ENCODE measurements around the gene VSTM2A. TPM values are rescaled to one million over a fixed set of nuclear protein-coding genes. Genes with fewer than 3 reads are reported as not detected.

Gene VSTM2A
- total and polyA plus RNA-seq, 4 donors, result not detected

DNA sequence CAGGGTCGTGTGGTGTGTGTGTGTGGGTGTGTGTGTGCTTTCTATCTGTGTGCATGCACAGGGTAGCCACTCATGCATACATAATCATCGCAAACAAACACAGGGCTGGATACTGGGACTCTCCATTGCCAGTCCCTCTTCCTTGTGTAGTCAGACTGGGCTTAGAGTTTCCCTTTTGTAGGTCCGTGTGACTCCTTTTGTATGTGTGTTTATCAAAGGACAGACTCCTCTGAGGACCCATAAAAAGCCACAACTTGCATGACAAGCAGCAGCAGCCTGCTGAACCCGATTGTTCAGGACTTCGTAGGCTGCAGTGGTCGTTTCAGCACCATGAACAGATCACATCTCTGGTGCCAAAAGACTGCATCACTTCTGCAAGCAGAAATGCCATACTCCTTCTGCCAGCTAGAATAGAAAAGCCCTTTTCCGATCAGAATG, 895 bp downstream of the VSTM2A start:
- peaks cover 6 to 22% (median 15%) of the 10 kb centered on the region in 4 donors for H3K27me3 ChIP-seq (ENCODE audit: control insufficient read depth in 4 of 4, insufficient read depth in 4 of 4, low read length in 3 of 4)
- H3K4me1 ChIP-seq (ENCODE audit: control insufficient read depth in 4 of 4, insufficient read depth in 4 of 4, low read length in 3 of 4), result peaks cover 0 to 9% (median 5%) of the 10 kb centered on the region in 4 donors
- H3K4me3 ChIP-seq (ENCODE audit: low read depth in 1 of 3, low read length in 3 of 3), result no peak overlapping the region
- H3K9ac ChIP-seq (ENCODE audit: low read depth in 1 of 2, low read length in 2 of 2), result no peak overlapping the region
- no peaks in the 10 kb centered on the region for H3K9me3 ChIP-seq (ENCODE audit: control insufficient read depth in 4 of 4, low read length in 3 of 4)
- H3K27ac ChIP-seq (ENCODE audit: low read depth in 1 of 2, low read length in 2 of 2), result no peak overlapping the region
- H3K36me3 ChIP-seq (ENCODE audit: control insufficient read depth in 4 of 4, insufficient read depth in 3 of 4, low read depth in 1 of 4, low read length in 3 of 4), result no peaks in the 10 kb centered on the region
- no peak for DNase-seq (ENCODE audit: low spot score)
- no peak for TF ChIP-seq JUND (IDR thresholded peaks at IDR 0.05)
- 8% methylated on average over 7 of the region's 7 CpGs for WGBS

GRCh38 chr7:54544149-54544526, 2.0 kb downstream of the VSTM2A start:
- H3K27me3 ChIP-seq (ENCODE audit: control insufficient read depth in 4 of 4, insufficient read depth in 4 of 4, low read length in 3 of 4), result peaks cover 6 to 26% (median 15%) of the 10 kb centered on the region in 4 donors
- no peak for TF ChIP-seq FOXA2 (IDR thresholded peaks at IDR 0.05)
- TF ChIP-seq, protein P1, sequence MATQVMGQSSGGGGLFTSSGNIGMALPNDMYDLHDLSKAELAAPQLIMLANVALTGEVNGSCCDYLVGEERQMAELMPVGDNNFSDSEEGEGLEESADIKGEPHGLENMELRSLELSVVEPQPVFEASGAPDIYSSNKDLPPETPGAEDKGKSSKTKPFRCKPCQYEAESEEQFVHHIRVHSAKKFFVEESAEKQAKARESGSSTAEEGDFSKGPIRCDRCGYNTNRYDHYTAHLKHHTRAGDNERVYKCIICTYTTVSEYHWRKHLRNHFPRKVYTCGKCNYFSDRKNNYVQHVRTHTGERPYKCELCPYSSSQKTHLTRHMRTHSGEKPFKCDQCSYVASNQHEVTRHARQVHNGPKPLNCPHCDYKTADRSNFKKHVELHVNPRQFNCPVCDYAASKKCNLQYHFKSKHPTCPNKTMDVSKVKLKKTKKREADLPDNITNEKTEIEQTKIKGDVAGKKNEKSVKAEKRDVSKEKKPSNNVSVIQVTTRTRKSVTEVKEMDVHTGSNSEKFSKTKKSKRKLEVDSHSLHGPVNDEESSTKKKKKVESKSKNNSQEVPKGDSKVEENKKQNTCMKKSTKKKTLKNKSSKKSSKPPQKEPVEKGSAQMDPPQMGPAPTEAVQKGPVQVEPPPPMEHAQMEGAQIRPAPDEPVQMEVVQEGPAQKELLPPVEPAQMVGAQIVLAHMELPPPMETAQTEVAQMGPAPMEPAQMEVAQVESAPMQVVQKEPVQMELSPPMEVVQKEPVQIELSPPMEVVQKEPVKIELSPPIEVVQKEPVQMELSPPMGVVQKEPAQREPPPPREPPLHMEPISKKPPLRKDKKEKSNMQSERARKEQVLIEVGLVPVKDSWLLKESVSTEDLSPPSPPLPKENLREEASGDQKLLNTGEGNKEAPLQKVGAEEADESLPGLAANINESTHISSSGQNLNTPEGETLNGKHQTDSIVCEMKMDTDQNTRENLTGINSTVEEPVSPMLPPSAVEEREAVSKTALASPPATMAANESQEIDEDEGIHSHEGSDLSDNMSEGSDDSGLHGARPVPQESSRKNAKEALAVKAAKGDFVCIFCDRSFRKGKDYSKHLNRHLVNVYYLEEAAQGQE (IDR thresholded peaks at IDR 0.05), result no peak
- no peak for TF ChIP-seq EGR1 (IDR thresholded peaks at IDR 0.05; ENCODE audit: low read depth in 2 of 2)
- no peak for TF ChIP-seq SP1 (IDR thresholded peaks at IDR 0.05)
- TF ChIP-seq, protein P2, sequence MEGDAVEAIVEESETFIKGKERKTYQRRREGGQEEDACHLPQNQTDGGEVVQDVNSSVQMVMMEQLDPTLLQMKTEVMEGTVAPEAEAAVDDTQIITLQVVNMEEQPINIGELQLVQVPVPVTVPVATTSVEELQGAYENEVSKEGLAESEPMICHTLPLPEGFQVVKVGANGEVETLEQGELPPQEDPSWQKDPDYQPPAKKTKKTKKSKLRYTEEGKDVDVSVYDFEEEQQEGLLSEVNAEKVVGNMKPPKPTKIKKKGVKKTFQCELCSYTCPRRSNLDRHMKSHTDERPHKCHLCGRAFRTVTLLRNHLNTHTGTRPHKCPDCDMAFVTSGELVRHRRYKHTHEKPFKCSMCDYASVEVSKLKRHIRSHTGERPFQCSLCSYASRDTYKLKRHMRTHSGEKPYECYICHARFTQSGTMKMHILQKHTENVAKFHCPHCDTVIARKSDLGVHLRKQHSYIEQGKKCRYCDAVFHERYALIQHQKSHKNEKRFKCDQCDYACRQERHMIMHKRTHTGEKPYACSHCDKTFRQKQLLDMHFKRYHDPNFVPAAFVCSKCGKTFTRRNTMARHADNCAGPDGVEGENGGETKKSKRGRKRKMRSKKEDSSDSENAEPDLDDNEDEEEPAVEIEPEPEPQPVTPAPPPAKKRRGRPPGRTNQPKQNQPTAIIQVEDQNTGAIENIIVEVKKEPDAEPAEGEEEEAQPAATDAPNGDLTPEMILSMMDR (IDR thresholded peaks at IDR 0.05; ENCODE audit: low read depth, low read length, missing input control), result no peak
- no peak for TF ChIP-seq GABPA (IDR thresholded peaks at IDR 0.05 in 1 of 2, conservative IDR thresholded peaks at IDR 0.05 in 1 of 2)
- no peak overlapping the region for H3K9ac ChIP-seq (ENCODE audit: low read depth in 1 of 2, low read length in 2 of 2)
- H3K4me3 ChIP-seq (ENCODE audit: low read depth in 1 of 3, low read length in 3 of 3), result no peak overlapping the region
- no peaks in the 10 kb centered on the region for H3K36me3 ChIP-seq (ENCODE audit: control insufficient read depth in 4 of 4, insufficient read depth in 3 of 4, low read depth in 1 of 4, low read length in 3 of 4)
- 8% methylated on average over 3 of the region's 3 CpGs for WGBS
- H3K9me3 ChIP-seq (ENCODE audit: control insufficient read depth in 4 of 4, low read length in 3 of 4), result no peaks in the 10 kb centered on the region
- H3K4me1 ChIP-seq (ENCODE audit: control insufficient read depth in 4 of 4, insufficient read depth in 4 of 4, low read length in 3 of 4), result peaks cover 0 to 9% (median 5%) of the 10 kb centered on the region in 4 donors
- no peak for DNase-seq (ENCODE audit: low spot score)
- H3K27ac ChIP-seq (ENCODE audit: low read depth in 1 of 2, low read length in 2 of 2), result no peak overlapping the region

DNA sequence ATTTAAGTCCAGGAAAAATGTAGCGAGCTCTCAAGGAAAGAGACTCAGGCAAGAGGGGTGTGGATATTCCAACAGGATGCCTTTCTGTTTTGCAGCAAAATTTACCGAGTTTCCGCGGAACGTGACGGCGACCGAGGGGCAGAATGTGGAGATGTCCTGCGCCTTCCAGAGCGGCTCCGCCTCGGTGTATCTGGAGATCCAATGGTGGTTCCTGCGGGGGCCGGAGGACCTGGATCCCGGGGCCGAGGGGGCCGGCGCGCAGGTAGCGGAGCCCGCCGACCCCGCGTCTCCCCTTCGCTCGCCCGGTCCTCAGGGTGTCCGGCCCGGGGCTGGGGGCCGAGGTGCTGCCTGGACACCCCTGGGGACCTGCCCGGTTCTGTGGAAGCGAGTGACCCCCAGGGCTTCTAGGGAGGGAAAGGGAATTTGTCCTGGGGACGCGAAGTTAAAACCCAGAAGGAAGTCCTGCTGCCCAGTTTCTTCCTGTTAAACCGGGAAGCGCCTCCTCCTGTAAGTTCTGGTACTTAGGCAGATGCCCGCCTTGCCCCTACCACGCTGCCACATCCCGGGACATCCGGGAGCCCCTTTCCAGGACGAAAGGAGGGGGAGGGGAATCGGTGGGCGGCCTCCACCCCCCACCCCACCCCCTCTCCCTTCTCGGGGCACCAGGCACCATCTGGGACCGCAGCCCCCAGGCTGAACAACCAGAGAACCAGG, 2.5 kb downstream of the VSTM2A start:
- H3K4me1 ChIP-seq (ENCODE audit: control insufficient read depth in 4 of 4, insufficient read depth in 4 of 4, low read length in 3 of 4), result peaks cover 0 to 9% (median 5%) of the 10 kb centered on the region in 4 donors
- H3K4me3 ChIP-seq (ENCODE audit: low read depth in 1 of 3, low read length in 3 of 3), result no peak overlapping the region
- WGBS, result 4% methylated on average over 45 of the region's 45 CpGs
- H3K27ac ChIP-seq (ENCODE audit: low read depth in 1 of 2, low read length in 2 of 2), result no peak overlapping the region
- DNase-seq (ENCODE audit: low spot score), result no peak
- H3K9ac ChIP-seq (ENCODE audit: low read depth in 1 of 2, low read length in 2 of 2), result no peak overlapping the region
- H3K27me3 ChIP-seq (ENCODE audit: control insufficient read depth in 4 of 4, insufficient read depth in 4 of 4, low read length in 3 of 4), result peaks cover 6 to 25% (median 15%) of the 10 kb centered on the region in 4 donors
- no peaks in the 10 kb centered on the region for H3K9me3 ChIP-seq (ENCODE audit: control insufficient read depth in 4 of 4, low read length in 3 of 4)
- no peaks in the 10 kb centered on the region for H3K36me3 ChIP-seq (ENCODE audit: control insufficient read depth in 4 of 4, insufficient read depth in 3 of 4, low read depth in 1 of 4, low read length in 3 of 4)
- no peak for TF ChIP-seq FOXA2 (IDR thresholded peaks at IDR 0.05)
- TF ChIP-seq EGR1 (IDR thresholded peaks at IDR 0.05; ENCODE audit: low read depth in 2 of 2), result no peak
- TF ChIP-seq, protein P3, sequence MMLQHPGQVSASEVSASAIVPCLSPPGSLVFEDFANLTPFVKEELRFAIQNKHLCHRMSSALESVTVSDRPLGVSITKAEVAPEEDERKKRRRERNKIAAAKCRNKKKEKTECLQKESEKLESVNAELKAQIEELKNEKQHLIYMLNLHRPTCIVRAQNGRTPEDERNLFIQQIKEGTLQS (IDR thresholded peaks at IDR 0.05), result no peak
- TF ChIP-seq TAF1 (conservative IDR thresholded peaks at IDR 0.05), result no peak
- TF ChIP-seq, protein P4, sequence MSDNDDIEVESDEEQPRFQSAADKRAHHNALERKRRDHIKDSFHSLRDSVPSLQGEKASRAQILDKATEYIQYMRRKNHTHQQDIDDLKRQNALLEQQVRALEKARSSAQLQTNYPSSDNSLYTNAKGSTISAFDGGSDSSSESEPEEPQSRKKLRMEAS (IDR thresholded peaks at IDR 0.05), result no peak
- TF ChIP-seq HNF4G (IDR thresholded peaks at IDR 0.05), result no peak
- TF ChIP-seq RXRA (IDR thresholded peaks at IDR 0.05), result no peak
- no peak for TF ChIP-seq NR2F2 (IDR thresholded peaks at IDR 0.05)
- TF ChIP-seq YY1 (IDR thresholded peaks at IDR 0.05), result no peak
- TF ChIP-seq, protein P2 (IDR thresholded peaks at IDR 0.05; ENCODE audit: low read depth, low read length, missing input control), result no peak
- TF ChIP-seq HNF4A (conservative IDR thresholded peaks at IDR 0.05), result no peak
- no peak for TF ChIP-seq FOXA1 (IDR thresholded peaks at IDR 0.05)
- TF ChIP-seq ZBTB33 (IDR thresholded peaks at IDR 0.05), result no peak
- TF ChIP-seq GABPA (IDR thresholded peaks at IDR 0.05 in 1 of 2, conservative IDR thresholded peaks at IDR 0.05 in 1 of 2), result no peak
- no peak for TF ChIP-seq JUND (IDR thresholded peaks at IDR 0.05)

Data from liver (tissue), 9 donors.